Islet precursor cell (in vitro differentiated cells): ENCODE results near the gene PTK7.
A peak's percentile ranks its signal among the peaks of the same experiment; 100 is the strongest.
"Not testable (repeated sequence)": the region's sequence is repeated elsewhere in the genome, so short reads cannot be mapped to it uniquely, and the experiment has no call there.

Experiments used
- DNase-seq: peaks from one replicate; pipeline ENCODE4 v3.0.0-alpha.2; 2018

Gene PTK7

DNA sequence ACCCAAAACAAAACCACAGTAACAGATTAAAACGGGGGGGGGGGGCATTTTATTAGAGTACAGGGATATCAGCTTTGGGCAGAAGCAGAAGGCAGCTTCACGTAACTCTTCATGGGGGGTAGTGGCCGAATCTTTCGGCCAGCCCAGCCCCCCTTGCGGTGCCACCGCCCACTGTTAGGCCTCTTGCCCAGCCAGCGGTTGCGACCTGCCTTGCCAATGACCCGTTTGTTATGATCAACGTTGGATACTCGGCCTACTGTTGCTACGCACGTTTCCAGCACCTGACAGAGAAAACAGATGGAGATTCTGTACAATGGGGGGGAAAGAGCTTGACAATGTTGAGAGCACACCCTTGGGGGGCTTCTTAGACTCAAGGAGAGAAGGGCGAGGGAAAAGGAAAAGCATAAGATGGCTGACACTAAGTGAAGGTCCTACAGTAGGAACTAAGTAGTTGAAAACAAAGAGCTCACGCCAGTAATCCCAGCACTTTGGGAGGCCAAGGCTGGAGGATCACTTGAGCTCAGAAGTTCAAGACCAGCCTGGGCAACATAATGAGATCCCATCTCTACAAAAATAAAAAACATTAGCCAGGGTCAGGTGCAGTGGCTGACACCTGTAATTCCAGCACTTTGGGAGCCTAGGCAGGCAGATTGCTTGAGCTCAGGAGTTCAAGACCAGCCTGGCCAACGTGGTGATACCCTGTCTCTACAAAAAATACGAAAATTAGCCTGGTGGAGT, 21.7 kb upstream of the PTK7 start:
- no peak for DNase-seq

DNA sequence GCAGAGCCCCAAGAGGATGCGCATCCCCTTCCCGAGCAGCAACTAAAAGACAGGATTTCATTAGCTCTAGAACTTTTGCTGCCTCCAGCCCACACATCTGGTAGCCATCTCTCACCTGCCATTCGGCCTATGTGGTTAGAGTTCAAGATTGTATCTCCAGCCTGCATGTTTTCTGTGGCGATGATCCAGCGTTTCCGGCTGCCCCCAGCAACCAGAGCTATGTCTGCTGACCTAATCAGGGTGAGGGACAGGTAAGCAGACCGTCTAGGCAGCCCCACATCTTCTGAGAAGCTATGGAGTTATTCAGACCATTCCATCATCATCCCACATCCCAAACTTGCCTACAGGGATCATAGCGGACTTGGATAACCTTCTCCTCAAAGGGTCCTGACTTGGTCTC, 20.1 kb upstream of the PTK7 start:
- DNase-seq = peak; percentile 77

GRCh38 chr6:43058531-43058930, 17.6 kb upstream of the PTK7 start:
- no peak for DNase-seq

DNA sequence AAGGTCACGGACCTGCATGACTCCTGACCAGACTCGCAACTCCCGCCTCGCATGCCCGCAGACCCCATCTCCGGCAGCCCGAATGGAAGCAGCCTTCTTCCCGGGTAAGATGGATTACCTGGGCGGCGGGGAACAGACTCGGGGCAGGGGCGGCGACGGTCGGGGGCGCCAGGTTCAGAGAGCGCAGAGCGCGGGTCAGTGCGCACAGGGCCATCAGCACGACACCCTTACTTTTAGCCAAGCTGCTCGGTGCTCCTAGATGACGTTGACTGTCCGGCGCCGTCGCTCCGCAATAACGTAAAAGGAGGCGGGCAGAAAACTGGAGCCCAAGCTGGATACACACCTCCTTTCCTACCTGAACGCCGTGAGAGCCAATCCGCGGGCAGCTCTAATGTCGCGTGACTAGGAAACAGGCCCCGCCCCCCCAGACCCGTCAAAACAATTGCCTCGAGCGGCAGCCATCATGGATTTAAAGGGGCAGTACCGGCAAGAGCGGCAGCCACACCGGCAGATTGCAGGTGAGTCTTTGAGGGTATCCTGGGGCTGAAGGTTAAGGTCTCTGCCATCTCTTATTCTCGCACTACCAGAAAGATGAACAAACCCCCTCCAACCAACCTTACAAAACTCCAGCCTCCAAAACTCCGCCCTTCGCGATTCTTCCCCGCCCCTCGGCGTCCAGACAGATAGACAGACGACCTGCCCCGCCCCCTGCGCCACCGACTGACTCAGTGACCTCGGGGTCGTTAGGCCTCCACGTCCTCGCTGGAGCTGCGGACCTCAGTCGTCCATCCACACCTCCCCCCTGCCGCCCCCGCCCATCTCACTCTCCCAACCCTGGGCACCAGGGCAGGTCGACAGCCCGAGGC, 16.7 kb upstream of the PTK7 start, which contains the start of the genes KLC4 and MRPL2:
Gene KLC4 (plus strand): TSS at position 464 of the 866 bp plus-strand sequence. CDS start 1,705 bp downstream, outside the sequence.
Gene MRPL2 (minus strand): TSS at position 267 of the 866 bp plus-strand sequence. CDS start 53 bp downstream, at position 214.
- peak; percentile 99 for DNase-seq

DNA sequence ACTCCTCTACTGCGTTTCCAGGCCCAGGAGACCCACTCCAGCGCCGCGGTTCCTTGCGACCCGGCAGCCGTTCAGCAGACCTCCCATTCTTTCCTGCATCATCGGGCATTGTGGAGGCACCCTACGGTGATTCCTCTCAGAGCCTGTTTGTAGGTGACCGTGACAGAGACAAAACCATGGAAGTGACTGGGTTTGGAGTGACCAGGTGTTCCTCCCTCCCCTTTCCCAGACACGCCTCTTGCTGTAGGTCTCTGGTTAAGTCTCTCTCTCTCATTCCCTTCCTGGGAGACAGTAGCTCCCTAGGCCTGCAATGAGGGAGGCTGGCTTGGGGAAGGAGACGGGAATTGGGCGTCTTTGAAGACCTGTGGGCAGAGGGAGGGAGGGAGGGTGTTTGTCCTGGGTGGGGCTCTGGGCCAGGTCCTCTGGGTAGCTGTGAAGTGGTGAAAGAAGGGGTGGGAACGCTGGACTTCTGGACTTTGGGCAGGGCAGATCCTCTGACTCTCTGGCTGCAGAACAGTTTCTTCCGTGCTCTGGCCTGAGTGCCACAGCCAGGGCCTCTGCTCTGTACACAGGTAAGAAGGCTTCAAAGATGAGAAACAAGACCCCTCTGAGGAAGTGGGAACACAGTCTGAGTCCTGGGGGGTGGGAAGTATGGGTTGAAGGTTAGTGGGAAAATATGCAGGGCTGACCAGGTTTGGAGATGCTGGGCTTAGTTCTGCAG, 15.9 kb upstream of the PTK7 start:
- DNase-seq = no peak

DNA sequence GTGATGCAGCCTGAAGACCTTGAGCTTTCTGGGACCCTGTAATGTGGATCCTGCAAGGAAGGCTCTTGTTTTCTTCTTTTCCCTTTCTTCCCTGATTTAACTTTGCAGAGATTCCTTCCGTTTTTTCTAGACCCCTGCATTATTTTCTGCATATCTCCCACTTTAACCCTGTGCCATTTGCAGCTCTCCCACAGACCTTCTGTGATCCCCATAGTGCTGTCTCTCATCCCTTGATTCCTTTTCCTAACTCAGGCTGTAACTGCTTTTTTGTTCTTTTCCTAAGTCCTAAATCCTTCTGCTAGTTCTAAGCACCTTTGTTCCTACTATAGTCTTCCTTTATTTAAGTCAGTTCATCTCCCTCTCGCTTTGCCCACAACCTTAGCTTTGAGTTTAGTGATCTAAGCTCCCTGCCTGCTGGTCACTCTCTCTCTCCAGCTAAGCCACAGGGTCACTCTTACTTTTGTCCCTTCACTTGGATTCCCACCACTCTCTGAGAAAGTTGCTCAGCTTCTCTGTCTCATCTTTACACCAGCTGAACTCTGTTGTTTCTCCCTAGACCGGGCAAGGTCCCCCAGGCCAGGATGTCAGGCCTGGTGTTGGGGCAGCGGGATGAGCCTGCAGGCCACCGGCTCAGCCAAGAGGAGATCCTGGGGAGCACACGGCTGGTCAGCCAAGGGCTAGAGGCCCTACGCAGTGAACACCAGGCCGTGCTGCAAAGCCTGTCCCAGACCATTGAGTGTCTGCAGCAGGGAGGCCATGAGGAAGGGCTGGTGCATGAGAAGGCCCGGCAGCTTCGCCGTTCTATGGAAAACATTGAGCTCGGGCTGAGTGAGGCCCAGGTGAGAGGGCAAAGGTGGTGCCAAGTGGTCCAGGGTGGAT, 15.1 kb upstream of the PTK7 start:
- DNase-seq = no peak

GRCh38 chr6:43061861-43062260, 14.3 kb upstream of the PTK7 start:
- DNase-seq = no peak

DNA sequence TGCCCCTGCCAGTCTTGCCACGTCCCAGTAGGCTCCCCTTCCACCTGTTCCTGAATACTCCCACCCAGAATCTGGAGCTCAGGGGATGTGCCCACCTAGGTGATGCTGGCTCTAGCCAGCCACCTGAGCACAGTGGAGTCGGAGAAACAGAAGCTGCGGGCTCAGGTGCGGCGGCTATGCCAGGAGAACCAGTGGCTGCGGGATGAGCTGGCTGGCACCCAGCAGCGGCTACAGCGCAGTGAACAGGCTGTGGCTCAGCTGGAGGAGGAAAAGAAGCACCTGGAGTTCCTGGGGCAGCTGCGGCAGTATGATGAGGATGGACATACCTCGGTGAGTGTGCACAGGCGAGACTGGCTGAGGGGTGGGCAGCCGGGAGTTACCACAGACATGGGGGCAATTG, 13.3 kb upstream of the PTK7 start:
- no peak for DNase-seq

DNA sequence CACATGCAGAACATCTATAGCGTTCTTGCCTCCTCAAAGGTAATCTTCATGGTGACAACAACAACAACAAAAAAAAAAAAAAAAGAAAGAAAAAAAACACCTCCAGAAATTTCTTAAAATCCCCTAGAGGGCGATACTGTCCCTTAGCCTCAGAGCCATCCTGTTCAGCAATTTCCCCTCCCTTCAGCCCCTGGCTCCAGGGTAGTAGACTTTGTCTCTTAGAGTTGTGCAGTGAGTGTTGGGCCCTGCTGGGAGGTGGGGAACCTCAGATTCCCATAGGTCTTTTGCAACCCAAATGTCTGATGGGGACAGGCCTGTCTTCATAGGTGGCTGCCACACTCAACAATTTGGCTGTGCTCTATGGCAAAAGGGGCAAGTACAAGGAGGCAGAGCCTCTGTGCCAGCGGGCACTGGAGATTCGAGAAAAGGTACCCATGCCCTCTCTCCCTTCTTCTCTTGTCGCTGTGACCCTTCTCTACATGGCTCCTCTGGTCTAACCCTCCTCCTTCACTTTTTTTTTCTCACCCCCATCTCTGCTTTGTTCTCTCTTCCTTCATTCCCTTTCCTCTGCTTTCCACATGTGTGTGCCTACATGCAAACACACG, 6.0 kb upstream of the PTK7 start:
- DNase-seq = peak; percentile 68

DNA sequence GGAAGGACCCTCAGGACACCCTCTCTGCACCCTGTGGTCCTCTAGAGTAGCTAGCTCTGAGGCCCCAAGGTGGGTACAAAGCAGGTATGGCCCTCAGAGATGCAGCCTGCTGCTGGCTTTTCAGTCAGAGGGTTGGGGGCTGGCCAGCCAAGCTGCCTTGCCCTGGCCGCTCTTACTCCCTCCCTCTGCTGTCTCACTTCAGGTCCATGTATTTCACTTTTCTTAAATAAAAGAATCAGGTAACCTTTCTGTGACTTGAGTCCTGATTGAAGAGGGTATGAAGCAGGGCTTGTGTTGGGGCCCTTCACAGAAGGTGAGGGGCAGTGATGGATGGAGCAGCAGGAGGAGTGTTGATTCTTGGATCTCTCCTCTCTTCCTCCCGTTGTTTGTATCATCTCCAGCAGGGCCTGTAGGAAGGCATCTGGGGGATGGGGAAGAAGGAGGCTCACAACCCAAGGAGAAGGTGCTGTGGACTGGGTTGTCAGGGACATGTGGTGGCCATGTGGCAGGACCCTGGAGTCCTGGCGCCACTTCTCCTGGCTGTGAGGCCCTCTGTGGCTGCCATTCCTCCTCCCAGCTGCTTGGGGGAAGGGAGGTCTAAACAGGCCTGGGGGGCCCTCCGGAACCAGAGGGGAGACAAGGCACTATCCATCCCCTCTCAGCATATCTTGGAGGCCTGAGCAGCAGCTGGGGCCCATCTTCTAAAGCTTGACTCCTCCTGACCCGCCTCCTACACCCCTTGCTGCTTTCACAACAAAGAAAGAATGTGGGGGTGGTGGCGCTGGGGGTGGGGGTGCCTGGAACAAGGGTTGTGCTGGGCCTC, 1.1 kb upstream of the PTK7 start:
- no peak for DNase-seq

- DNase-seq = peak; percentile 82
Measured at GRCh38 chr6:43076464-43077332, 584 bp downstream of the PTK7 start.

GRCh38 chr6:43077333-43077809, 1.3 kb downstream of the PTK7 start:
- no peak for DNase-seq

GRCh38 chr6:43077981-43078511, 1.9 kb downstream of the PTK7 start:
- peak; percentile 65 for DNase-seq

- DNase-seq = no peak
Measured at GRCh38 chr6:43078691-43079090, 2.6 kb downstream of the PTK7 start.

DNA sequence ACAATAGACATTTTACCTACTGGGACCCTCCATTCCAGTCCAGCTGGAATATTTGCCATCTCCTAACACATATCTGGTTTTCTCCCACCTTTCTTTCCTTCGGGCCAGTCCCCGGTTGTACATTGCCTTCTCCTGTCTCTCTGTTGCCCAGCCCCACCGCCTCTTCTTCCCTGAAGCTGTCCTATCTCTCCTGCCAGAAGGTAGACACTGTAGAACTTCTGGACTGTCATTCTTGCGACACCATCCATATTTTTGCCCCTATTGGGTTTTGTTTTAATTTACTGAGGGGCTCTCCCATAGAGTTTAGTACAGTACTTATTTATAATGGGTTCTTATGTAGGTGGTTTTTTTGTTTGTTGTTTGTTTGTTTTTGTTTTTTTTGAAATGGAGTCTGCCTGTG, 4.9 kb downstream of the PTK7 start:
- DNase-seq = no peak

- DNase-seq = not testable (repeated sequence)
Measured at GRCh38 chr6:43081922-43082321, 5.8 kb downstream of the PTK7 start.

DNA sequence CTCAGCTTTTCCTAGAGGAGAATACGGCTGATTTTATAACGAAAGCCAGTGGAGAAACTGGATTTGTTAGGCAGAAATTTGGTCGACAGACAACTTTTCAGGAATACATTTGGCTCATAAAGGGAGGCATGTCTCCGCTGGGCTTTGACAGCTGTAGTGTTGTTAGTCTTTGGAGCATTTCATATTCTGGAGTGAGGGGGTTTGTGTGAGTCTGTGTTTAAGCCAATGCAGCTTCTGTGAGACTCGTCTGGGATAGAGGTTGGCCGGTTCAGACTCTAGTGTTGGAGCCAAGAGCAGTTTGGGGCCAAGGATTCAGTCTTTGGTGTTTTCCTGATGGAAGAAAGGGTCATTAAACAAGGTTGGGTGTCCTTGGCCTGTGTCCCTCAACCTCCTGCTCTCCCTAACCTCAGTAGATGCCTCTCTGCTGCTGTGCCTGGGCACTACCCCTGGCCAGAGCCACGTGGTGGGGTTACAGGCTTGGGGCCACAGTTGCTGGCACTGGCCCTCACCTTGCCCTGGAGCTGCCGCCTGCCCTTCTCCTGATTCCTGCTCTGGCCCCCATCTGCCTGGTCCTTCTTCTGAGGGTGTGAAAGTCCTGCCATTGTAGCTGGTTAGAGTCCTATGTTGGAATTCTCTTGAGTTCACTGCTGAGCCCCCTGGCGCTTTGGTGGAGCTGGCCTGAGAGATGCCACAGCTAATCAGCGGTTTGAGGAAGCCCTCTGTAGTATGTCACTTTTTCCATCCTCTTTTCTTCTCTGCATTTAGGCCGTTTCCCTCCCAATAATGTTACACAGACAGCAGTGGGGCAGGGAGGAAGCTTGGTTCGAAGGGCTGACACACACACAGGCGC, 6.9 kb downstream of the PTK7 start:
- no peak for DNase-seq

GRCh38 chr6:43086022-43086658, 10.0 kb downstream of the PTK7 start:
- DNase-seq = no peak
